Heart left ventricle (tissue), 13 donors: ENCODE results near the gene LRPPRC.

Source experiments
- POLR2A ChIP-seq, 2 donors: fragments of 450-650 bp; IDR thresholded peaks; one replicate each; pipeline ENCODE4 v1.6.1; 2017; ENCODE audit warnings: antibody characterized with exemption in 2 of 2, mild to moderate bottlenecking in 2 of 2, moderate library complexity in 2 of 2
- TF ChIP-seq, protein P1 (sequence below), 12 donors: fragments of 200-600 bp; sonication (generic) in 4 of 12; IDR thresholded peaks; one replicate each; pipeline versions ENCODE4 v1.5.0 to v1.8.0; 2018 to 2022; ENCODE audit warnings: antibody characterized with exemption in 12 of 12, mild to moderate bottlenecking in 5 of 12
- donor health status: ischemic (EF 13 %, LVEDD 7.1; RV severe dilation, severe dysfunction).
- donor health status: DM: no; HTN: yes; CAD: no.
- donor health status: DM: no; HTN: no; CAD: no.
- donor health status: ischemic (EF 25% LVEDD 6.9; RV normal size, moderate dysfunction).
- donor health status: ischemic (EF 25% LVEDD 5.7; RV mildly dilated, moderate dysfunction).
- donor health status: ischemic (EF 35%, LVEDD 5.7; RV mildly dilated, moderate dysfunction).
- donor health status: nonischemic (EF 11% LVEDD 7.7; RV severe dilation, severe dysfunction).
- donor health status: DM: yes; HTN: yes; CAD: no.
- donor health status: PGD.
- donor health status: ischemic (EF 29% LVEDD 5.4; RV normal size, mild dysfunction).
- donor health status: nonischemic (EF 23%, LVEDD 6.1; RV moderate dilation, normal function).

DNA sequence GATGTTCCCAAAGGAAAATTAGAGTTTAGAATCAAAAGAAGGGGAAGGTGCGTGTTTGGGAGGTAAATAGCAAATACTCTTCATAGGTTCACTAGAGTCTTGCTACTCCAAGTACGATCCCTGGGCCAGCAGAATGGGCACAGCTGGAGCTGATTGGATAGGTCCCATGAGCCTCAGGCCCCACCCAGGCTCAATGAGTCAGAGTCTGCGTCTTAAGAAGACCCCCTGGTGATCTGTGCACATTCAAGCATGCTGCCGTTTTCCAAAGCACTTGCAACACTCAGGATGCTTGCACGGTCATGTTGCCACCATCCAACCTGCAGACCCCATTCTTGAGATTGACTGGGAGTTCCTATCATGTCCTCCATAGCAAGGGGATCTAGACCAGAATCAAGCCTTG, 116.5 kb downstream of the LRPPRC start:
- TF ChIP-seq, protein P1, sequence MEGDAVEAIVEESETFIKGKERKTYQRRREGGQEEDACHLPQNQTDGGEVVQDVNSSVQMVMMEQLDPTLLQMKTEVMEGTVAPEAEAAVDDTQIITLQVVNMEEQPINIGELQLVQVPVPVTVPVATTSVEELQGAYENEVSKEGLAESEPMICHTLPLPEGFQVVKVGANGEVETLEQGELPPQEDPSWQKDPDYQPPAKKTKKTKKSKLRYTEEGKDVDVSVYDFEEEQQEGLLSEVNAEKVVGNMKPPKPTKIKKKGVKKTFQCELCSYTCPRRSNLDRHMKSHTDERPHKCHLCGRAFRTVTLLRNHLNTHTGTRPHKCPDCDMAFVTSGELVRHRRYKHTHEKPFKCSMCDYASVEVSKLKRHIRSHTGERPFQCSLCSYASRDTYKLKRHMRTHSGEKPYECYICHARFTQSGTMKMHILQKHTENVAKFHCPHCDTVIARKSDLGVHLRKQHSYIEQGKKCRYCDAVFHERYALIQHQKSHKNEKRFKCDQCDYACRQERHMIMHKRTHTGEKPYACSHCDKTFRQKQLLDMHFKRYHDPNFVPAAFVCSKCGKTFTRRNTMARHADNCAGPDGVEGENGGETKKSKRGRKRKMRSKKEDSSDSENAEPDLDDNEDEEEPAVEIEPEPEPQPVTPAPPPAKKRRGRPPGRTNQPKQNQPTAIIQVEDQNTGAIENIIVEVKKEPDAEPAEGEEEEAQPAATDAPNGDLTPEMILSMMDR (IDR thresholded peaks at IDR 0.05) = no peak
- TF ChIP-seq POLR2A (IDR thresholded peaks at IDR 0.05) = no peak
